Ovary (tissue), 9 donors: ENCODE results near the gene DPRX. TPM values are rescaled to one million over a fixed set of nuclear protein-coding genes. Genes with fewer than 3 reads are reported as not detected.

ENCODE experiments used
- DNase-seq, 5 donors: peaks; one replicate each; pipeline ENCODE4 v3.0.0-alpha.2; 2019 to 2020
- H3K27ac ChIP-seq, 2 donors: fragments of 200-600 bp; one replicate each; pipeline versions ENCODE4 v1.5.1 to v1.8.0; 2019 to 2022
- H3K27me3 ChIP-seq: fragments of 200-600 bp; one replicate; pipeline ENCODE4 v1.8.0; 2022
- H3K36me3 ChIP-seq: fragments of 200-600 bp; sonication (generic); one replicate; pipeline ENCODE4 v1.5.1; 2019
- H3K4me1 ChIP-seq: one replicate; pipeline ENCODE4 v1.8.1; 2013; ENCODE audit warnings: mild to moderate bottlenecking, moderate library complexity; ENCODE audit not compliant: insufficient read depth
- H3K4me3 ChIP-seq: fragments of 200-600 bp; sonication (generic); one replicate; pipeline ENCODE4 v1.5.1; 2017
- H3K9me3 ChIP-seq, 2 donors: fragments of 200-600 bp in 1 of 2; sonication (generic) in 1 of 2; one replicate each; pipeline versions ENCODE4 v1.5.1 to v1.8.1; 2013 to 2019; ENCODE audit warnings: mild to moderate bottlenecking in 1 of 2, moderate library complexity in 1 of 2
- CTCF ChIP-seq, 3 donors: fragments of 450-650 bp in 2 of 3; fragments of 200-600 bp in 1 of 3; IDR thresholded peaks; one replicate each; pipeline versions ENCODE4 v1.5.1 to v1.8.0; 2016 to 2022; ENCODE audit warnings: antibody characterized with exemption in 3 of 3, mild to moderate bottlenecking in 1 of 3
- EP300 ChIP-seq: sonication (generic); formaldehyde crosslinking; IDR thresholded peaks from one replicate; pipeline ENCODE4 v1.6.1; 2017; ENCODE audit warnings: antibody characterized with exemption
- POLR2A ChIP-seq: fragments of 450-650 bp; IDR thresholded peaks from one replicate; pipeline ENCODE4 v1.6.1; 2017; ENCODE audit warnings: antibody characterized with exemption, mild to moderate bottlenecking, moderate library complexity
- WGBS, 3 donors: extraction: QIAGEN DNeasy Blood & Tissue Kit in 1 of 3; methylation state at CpG; one replicate each; pipeline versions ENCODE4 v1.1.5 to v1.1.7; 2013 to 2017; 5-methylcytosine and 5-hydroxymethylcytosine counted together
- intact Hi-C, 4 donors: fragments of 100-400 bp; cut with DNase I; formaldehyde crosslinking; loops; one replicate each; pipeline versions ENCODE4 v1.11.0 to v1.15.1; 2022 to 2023
- polyA plus RNA-seq, 2 donors: library from polyadenylated mRNA; stranded (reverse); fragments of 200-250 nt in 1 of 2; fragments of 350-450 nt in 1 of 2; fragmentation: Illumina TruSeq in 1 of 2; extraction: RNeasy Lipid Tissue Mini Kit (QIAGEN cat#74804) in 1 of 2; gene quantifications; one replicate each; pipeline ENCODE4 v1.2.3, GENCODE V29; 2013 to 2014
- total RNA-seq, 7 donors: library from RNA; depleted of rRNA in 2 of 7; stranded (reverse); fragments of >200 nt in 2 of 7; fragmentation: NEBNext Ultra II Directional in 3 of 7; extraction: Animal tissue kit (Norgen Biotek cat#: 25700) in 3 of 7; gene quantifications; one replicate each; pipeline versions ENCODE4 v1.1.0 to v1.2.4, GENCODE V29; 2016 to 2023
- donor health status: DM: no; HTN: no; CAD: no; lungs with moderate emphysema.
- donor health status: DM: no; HTN: no; CAD: no.
- donor health status: Bipolar disorder and iron deficiency.
- donor health status: DM: yes; HTN: yes; CAD: no.
- donor health status: DM: no; HTN: no; CAD: no.
- donor health status: DM: yes; HTN: yes; CAD: no.

The DPRX gene
- total and polyA plus RNA-seq, 9 donors, result not detected

- Histone ChIP-seq H3K27me3 (no peaks in the 10 kb centered on the region), H3K27ac (no peak overlapping the region), H3K36me3 (no peaks in the 10 kb centered on the region), H3K4me1 (no peaks in the 10 kb centered on the region), H3K4me3 (no peak overlapping the region), H3K9me3 (no peaks in the 10 kb centered on the region)
- intact Hi-C loops, result no loop called here
- no peak for TF ChIP-seq CTCF (IDR thresholded peaks at IDR 0.05)
- TF ChIP-seq EP300, result no peak
- TF ChIP-seq POLR2A, result no peak
- 51 to 62% (median 59%) methylated on average over 9 of the region's 9 CpGs for WGBS, 3 donors
- DNase-seq, result no peak
These were observed 36.3 kb upstream of the DPRX start for GRCh38 chr19:53595510-53595867.

- no peaks in the 10 kb centered on the region for H3K4me1 ChIP-seq
- no peaks in the 10 kb centered on the region for H3K27me3 ChIP-seq
- DNase-seq, result no peak
- intact Hi-C loops, result no loop called here
- H3K4me3 ChIP-seq, result no peak overlapping the region
- no peak overlapping the region for H3K27ac ChIP-seq
- TF ChIP-seq POLR2A (no peak), CTCF (IDR thresholded peaks at IDR 0.05) (no peak), EP300 (no peak)
- no peaks in the 10 kb centered on the region for H3K9me3 ChIP-seq
- 59 to 67% (median 61%) methylated on average over 9 of the region's 9 CpGs for WGBS, 3 donors
- no peaks in the 10 kb centered on the region for H3K36me3 ChIP-seq
These were observed 35.7 kb upstream of the DPRX start for GRCh38 chr19:53596056-53596455.

- H3K4me1 ChIP-seq, result no peaks in the 10 kb centered on the region
- H3K4me3 ChIP-seq, result no peak overlapping the region
- no peak for DNase-seq
- no peaks in the 10 kb centered on the region for H3K36me3 ChIP-seq
- 81 to 88% (median 85%) methylated on average over 12 of the region's 12 CpGs for WGBS, 3 donors
- no peak overlapping the region for H3K27ac ChIP-seq
- TF ChIP-seq CTCF (IDR thresholded peaks at IDR 0.05) (no peak), EP300 (no peak), POLR2A (no peak)
- H3K9me3 ChIP-seq, result no peaks in the 10 kb centered on the region
- intact Hi-C loops, result no loop called here
- no peaks in the 10 kb centered on the region for H3K27me3 ChIP-seq
These were observed 34.8 kb upstream of the DPRX start for GRCh38 chr19:53597023-53597422.

- intact Hi-C loops, result no loop called here
- H3K4me1 ChIP-seq, result no peaks in the 10 kb centered on the region
- TF ChIP-seq POLR2A (no peak), EP300 (no peak), CTCF (IDR thresholded peaks at IDR 0.05) (no peak)
- no peaks in the 10 kb centered on the region for H3K36me3 ChIP-seq
- no peaks in the 10 kb centered on the region for H3K9me3 ChIP-seq
- no peak overlapping the region for H3K27ac ChIP-seq
- no peak overlapping the region for H3K4me3 ChIP-seq
- WGBS, 3 donors, result 66 to 80% (median 72%) methylated on average over 10 of the region's 10 CpGs
- no peak for DNase-seq
- no peaks in the 10 kb centered on the region for H3K27me3 ChIP-seq
These were observed 33.4 kb upstream of the DPRX start for GRCh38 chr19:53598361-53598760.

- Histone ChIP-seq H3K4me1 (no peaks in the 10 kb centered on the region), H3K27ac (no peak overlapping the region), H3K27me3 (no peaks in the 10 kb centered on the region), H3K9me3 (no peaks in the 10 kb centered on the region), H3K36me3 (no peaks in the 10 kb centered on the region), H3K4me3 (no peak overlapping the region)
- no peak for TF ChIP-seq POLR2A
- no peak for TF ChIP-seq EP300
- TF ChIP-seq CTCF (IDR thresholded peaks at IDR 0.05), result no peak
- WGBS, 3 donors, result 72 to 75% (median 72%) methylated on average over 4 of the region's 4 CpGs
- no peak for DNase-seq
- intact Hi-C loops, result no loop called here
These were observed 31.6 kb upstream of the DPRX start for GRCh38 chr19:53600217-53600616.
